ENCODE data around the gene CAPSL. TPM values are rescaled to one million over a fixed set of nuclear protein-coding genes. Genes with fewer than 3 reads are reported as not detected.

CAPSL gene
- total RNA-seq, 1 experiment from 2014 or later, result not detected

GRCh38 chr5:35887321-35888100 lies 50.9 kb downstream of the CAPSL start:
- Histone ChIP-seq H3K27ac (ENCODE audit: low read depth, low read length, poor library complexity, severe bottlenecking) (no peak overlapping the region), H3K27me3 (replicated peaks; ENCODE audit: insufficient read depth, low read depth, low read length, poor library complexity) (no peaks in the 10 kb centered on the region), H3K4me3 (ENCODE audit: low read depth, low read length, poor library complexity, severe bottlenecking) (no peak overlapping the region), H3K9me3 (ENCODE audit: low read depth, low read length, poor library complexity, severe bottlenecking) (no peaks in the 10 kb centered on the region), H3K36me3 (ENCODE audit: insufficient read depth, low read length, poor library complexity, severe bottlenecking) (no peaks in the 10 kb centered on the region), H3K4me1 (ENCODE audit: insufficient read depth, low read length, poor library complexity, severe bottlenecking) (peaks cover 20% of the 10 kb centered on the region)
- BruUV-seq (replicated peaks), result no TSS peak
- no peak for DNase-seq (ENCODE audit: low spot score)
- intact Hi-C loops (cut with micrococcal nuclease; ENCODE audit: unreplicated experiment), result no loop called here
- TF ChIP-seq CTCF (conservative IDR thresholded peaks at IDR 0.05; ENCODE audit: low read depth, low read length) (no peak), EZH2 (IDR thresholded peaks at IDR 0.05; ENCODE audit: borderline replicate concordance, low read depth, low read length, poor library complexity, severe bottlenecking) (no peak)
- POLR2A ChIA-PET (ENCODE audit: low non-redundant PET), result no interaction called here
- CTCF ChIA-PET, result no interaction called here

GRCh38 chr5:35886381-35886780 lies 52.0 kb downstream of the CAPSL start:
- TF ChIP-seq EZH2 (IDR thresholded peaks at IDR 0.05; ENCODE audit: borderline replicate concordance, low read depth, low read length, poor library complexity, severe bottlenecking) (no peak), CTCF (conservative IDR thresholded peaks at IDR 0.05; ENCODE audit: low read depth, low read length) (no peak)
- no peak overlapping the region for H3K4me3 ChIP-seq (ENCODE audit: low read depth, low read length, poor library complexity, severe bottlenecking)
- H3K27me3 ChIP-seq (replicated peaks; ENCODE audit: insufficient read depth, low read depth, low read length, poor library complexity), result no peaks in the 10 kb centered on the region
- CTCF ChIA-PET, result no interaction called here
- H3K36me3 ChIP-seq (ENCODE audit: insufficient read depth, low read length, poor library complexity, severe bottlenecking), result no peaks in the 10 kb centered on the region
- no peak for DNase-seq (ENCODE audit: low spot score)
- intact Hi-C loops (cut with micrococcal nuclease; ENCODE audit: unreplicated experiment), result no loop called here
- no peaks in the 10 kb centered on the region for H3K9me3 ChIP-seq (ENCODE audit: low read depth, low read length, poor library complexity, severe bottlenecking)
- POLR2A ChIA-PET (ENCODE audit: low non-redundant PET), result no interaction called here
- peaks cover 20% of the 10 kb centered on the region for H3K4me1 ChIP-seq (ENCODE audit: insufficient read depth, low read length, poor library complexity, severe bottlenecking)
- H3K27ac ChIP-seq (ENCODE audit: low read depth, low read length, poor library complexity, severe bottlenecking), result no peak overlapping the region
- BruUV-seq (replicated peaks), result no TSS peak

- POLR2A ChIA-PET (ENCODE audit: low non-redundant PET), result no interaction called here
- Histone ChIP-seq H3K27ac (ENCODE audit: low read depth, low read length, poor library complexity, severe bottlenecking) (no peak overlapping the region), H3K27me3 (replicated peaks; ENCODE audit: insufficient read depth, low read depth, low read length, poor library complexity) (no peaks in the 10 kb centered on the region), H3K36me3 (ENCODE audit: insufficient read depth, low read length, poor library complexity, severe bottlenecking) (no peaks in the 10 kb centered on the region), H3K9me3 (ENCODE audit: low read depth, low read length, poor library complexity, severe bottlenecking) (no peaks in the 10 kb centered on the region), H3K4me3 (ENCODE audit: low read depth, low read length, poor library complexity, severe bottlenecking) (no peak overlapping the region), H3K4me1 (ENCODE audit: insufficient read depth, low read length, poor library complexity, severe bottlenecking) (peaks cover 20% of the 10 kb centered on the region)
- no TSS peak for BruUV-seq (replicated peaks)
- no peak for DNase-seq (ENCODE audit: low spot score)
- CTCF ChIA-PET, result no interaction called here
- intact Hi-C loops (cut with micrococcal nuclease; ENCODE audit: unreplicated experiment), result no loop called here
- TF ChIP-seq EZH2 (IDR thresholded peaks at IDR 0.05; ENCODE audit: borderline replicate concordance, low read depth, low read length, poor library complexity, severe bottlenecking), result no peak
These were observed 53.6 kb downstream of the CAPSL start for GRCh38 chr5:35884773-35885172.

Data from A673 (cell line).